ENCODE data around the gene FTCDNL1. TPM values are rescaled to one million over a fixed set of nuclear protein-coding genes. Genes with fewer than 3 reads are reported as not detected.

Gene FTCDNL1
- total RNA-seq, result 0.06 and 1.2 TPM in 2 replicates

- peak; percentile 20 for DNase-seq (ENCODE audit: low read depth)
- TF ChIP-seq, protein P1, sequence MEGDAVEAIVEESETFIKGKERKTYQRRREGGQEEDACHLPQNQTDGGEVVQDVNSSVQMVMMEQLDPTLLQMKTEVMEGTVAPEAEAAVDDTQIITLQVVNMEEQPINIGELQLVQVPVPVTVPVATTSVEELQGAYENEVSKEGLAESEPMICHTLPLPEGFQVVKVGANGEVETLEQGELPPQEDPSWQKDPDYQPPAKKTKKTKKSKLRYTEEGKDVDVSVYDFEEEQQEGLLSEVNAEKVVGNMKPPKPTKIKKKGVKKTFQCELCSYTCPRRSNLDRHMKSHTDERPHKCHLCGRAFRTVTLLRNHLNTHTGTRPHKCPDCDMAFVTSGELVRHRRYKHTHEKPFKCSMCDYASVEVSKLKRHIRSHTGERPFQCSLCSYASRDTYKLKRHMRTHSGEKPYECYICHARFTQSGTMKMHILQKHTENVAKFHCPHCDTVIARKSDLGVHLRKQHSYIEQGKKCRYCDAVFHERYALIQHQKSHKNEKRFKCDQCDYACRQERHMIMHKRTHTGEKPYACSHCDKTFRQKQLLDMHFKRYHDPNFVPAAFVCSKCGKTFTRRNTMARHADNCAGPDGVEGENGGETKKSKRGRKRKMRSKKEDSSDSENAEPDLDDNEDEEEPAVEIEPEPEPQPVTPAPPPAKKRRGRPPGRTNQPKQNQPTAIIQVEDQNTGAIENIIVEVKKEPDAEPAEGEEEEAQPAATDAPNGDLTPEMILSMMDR (conservative IDR thresholded peaks at IDR 0.05; ENCODE audit: low read depth, low read length), result peak; percentile 78
- peak within 1 kb of the TSS; percentile 69 for H3K4me3 ChIP-seq (ENCODE audit: low read depth, low read length)
Measured at GRCh38 chr2:199850718-199851500, at the start of gene FTCDNL1. Gene FTCDNL1 (minus strand): TSS chr2:199851192. CDS start chr2:199848962, 2,230 bp downstream.

GRCh38 chr2:199896617-199897016 lies 45.6 kb upstream of the FTCDNL1 start:
- H3K4me3 ChIP-seq (ENCODE audit: low read depth, low read length), result no peak overlapping the region
- DNase-seq (ENCODE audit: low read depth), result no peak
- TF ChIP-seq, protein P1 (conservative IDR thresholded peaks at IDR 0.05; ENCODE audit: low read depth, low read length), result no peak

DNA sequence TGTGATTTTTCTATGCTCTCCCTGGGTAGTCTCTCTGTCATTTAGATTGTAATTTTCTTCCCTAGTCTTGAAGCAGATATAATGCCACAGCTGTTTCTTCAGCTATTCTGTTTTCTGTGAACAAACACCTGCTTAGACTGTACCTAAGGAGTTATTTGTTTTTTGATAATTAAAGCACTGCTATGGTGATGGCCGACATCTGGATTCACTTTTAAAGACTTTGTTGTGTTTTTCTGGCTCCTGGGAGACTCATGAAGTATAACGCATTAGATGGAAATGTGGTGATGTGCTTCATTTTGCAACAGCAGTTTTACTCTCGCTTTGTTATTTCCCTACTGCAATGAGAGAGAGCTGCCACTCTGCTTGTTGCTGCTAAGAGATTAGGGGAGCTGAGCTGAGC lies 44.4 kb upstream of the FTCDNL1 start:
- H3K4me3 ChIP-seq (ENCODE audit: low read depth, low read length), result no peak overlapping the region
- no peak for DNase-seq (ENCODE audit: low read depth)
- TF ChIP-seq, protein P1 (conservative IDR thresholded peaks at IDR 0.05; ENCODE audit: low read depth, low read length), result no peak

DNA sequence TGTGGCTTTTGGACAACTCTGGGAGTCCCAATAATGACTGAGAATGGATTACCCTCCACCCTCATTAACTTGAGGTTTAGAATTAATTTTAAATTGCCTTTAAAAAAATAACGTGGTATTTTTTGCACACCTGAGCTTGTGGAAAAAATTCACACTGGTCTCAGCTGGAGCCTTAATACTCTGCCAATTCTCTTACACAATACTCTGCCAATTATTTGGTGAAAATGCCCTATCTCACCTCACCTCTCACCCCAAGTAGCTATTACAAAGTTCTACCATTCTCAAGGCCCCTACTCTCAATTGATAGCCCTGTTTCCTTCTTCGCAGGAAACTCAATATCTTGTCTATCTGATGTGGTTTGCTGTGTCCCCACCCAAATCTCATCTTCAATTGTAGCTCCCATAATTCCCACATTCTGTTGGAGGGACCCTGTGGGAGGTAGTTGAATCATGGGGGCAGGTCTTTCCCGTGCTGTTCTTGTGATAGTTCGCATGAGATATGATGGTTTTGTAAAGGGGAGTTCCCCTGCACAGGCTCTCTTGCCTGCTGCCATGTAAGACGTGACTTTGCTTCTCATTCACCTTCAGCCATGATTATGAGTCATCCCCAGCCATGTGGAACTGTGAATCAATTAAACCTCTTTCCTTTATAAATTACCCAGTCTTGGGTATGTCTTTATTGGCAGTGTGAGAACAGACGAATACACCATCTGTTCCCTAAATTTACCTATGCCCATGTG lies 32.7 kb upstream of the FTCDNL1 start:
- H3K4me3 ChIP-seq (ENCODE audit: low read depth, low read length), result no peak overlapping the region
- TF ChIP-seq, protein P1 (conservative IDR thresholded peaks at IDR 0.05; ENCODE audit: low read depth, low read length), result no peak
- no peak for DNase-seq (ENCODE audit: low read depth)

- DNase-seq (ENCODE audit: low read depth), result no peak
- TF ChIP-seq, protein P1 (conservative IDR thresholded peaks at IDR 0.05; ENCODE audit: low read depth, low read length), result no peak
Measured at GRCh38 chr2:199882667-199883066, 31.7 kb upstream of the FTCDNL1 start.

DNA sequence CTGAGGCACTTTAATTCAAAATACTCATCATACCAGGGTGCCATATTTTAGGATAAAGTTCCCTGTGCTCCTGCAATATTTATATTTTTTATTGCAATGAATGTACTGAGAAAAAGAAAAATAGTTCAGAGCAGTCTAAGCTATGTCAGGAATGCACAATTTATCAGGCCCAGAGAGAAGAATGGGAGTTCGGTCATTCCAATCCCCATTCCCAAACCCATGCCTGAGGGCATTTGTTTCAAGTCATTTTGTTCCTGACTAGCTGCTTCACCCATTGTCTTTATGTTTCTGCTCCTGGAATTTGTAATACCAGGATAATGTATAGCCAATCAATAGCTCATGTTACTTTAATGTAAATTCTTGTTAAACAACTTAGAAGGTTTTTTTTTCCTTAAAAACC lies 24.4 kb upstream of the FTCDNL1 start:
- no peak for DNase-seq (ENCODE audit: low read depth)
- TF ChIP-seq, protein P1 (conservative IDR thresholded peaks at IDR 0.05; ENCODE audit: low read depth, low read length), result no peak
- no peak overlapping the region for H3K4me3 ChIP-seq (ENCODE audit: low read depth, low read length)

More at GRCh38 chr2:199882667-199883066, 31.7 kb upstream of the FTCDNL1 start:
- no peak overlapping the region for H3K4me3 ChIP-seq (ENCODE audit: low read depth, low read length)
